NCI-H2029 treated with DMSO at 0.1 percent for 48 hours (cell line): ENCODE measurements around the gene ARMS2.
A peak's percentile ranks its signal among the peaks of the same experiment; 100 is the strongest.

Source experiments
- DNase-seq: peaks from one replicate; lab custom pipeline; 2025; lab: John Stamatoyannopoulos, UW

Gene ARMS2

DNA sequence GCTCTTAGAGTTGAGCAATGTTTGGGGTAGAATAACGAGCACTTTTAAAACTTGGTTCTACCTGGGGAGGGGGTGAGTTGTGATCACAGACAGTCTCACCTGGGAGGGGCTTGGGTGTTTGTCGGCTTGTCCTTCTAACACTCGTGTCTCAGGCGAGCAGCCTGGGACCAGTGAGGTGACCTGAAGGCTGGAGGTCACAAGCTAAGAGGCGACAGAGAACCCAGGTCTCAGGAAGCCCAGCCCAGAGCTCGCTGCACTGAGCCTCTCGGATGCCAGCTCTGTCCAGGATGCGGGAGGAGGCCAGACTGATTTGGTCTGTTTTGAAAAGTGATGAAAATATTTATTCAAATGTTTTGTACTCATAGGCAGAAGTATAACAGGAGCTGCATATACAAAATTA is 18.7 kb downstream of the ARMS2 start:
- DNase-seq: no peak

DNA sequence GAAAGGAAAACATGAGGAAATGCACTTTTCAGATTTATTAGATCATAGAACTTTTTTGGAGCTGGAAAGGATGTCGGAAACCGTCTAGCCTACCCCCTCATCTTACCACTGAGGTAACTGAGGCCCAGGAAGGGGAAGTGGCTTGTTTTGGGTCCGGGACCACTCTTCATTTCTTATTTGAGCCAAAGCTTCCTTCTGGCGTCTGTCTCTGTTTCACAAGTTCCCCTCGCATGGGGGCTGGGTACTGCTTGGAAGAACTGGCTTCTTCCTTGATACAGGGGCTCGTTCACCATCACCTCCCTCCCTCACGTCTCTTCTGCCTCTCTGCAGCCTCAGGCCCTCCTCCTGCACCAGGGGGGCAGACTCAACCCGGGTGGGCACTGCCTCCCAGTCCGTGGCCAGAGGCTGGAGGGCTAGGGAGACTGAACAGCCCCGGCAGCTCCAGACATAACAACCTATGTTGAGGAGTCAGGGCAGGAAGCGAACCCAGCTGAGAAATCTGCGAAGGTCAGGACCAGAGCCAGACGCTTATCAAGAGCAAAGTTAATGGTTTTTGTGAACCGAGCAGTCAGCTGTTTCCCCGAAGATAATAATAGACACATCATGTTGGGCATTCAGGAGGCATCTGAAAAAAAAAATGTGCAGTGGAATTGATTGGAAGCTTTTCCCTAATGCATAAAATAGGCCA is 19.8 kb downstream of the ARMS2 start:
- no peak for DNase-seq

DNA sequence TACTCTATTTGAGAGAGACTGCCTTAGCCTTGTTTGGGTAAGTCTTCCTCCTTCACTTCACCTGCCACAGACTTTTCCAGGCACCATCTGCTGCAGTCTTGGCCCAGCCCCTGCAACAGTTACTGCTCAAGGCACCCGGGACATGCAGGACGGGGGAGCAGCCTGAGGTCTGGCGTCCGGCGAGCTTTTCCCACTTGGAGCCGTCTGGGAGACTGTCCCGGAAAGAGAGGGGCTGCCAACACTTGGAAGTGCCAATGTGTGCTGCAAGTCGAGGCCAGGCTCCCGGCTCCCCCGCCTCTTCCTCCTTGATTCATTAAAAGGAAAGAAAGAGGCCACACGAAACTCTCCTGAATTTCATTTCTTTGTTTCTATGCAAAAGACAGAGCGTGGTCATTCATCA is 20.6 kb downstream of the ARMS2 start:
- no peak for DNase-seq

DNA sequence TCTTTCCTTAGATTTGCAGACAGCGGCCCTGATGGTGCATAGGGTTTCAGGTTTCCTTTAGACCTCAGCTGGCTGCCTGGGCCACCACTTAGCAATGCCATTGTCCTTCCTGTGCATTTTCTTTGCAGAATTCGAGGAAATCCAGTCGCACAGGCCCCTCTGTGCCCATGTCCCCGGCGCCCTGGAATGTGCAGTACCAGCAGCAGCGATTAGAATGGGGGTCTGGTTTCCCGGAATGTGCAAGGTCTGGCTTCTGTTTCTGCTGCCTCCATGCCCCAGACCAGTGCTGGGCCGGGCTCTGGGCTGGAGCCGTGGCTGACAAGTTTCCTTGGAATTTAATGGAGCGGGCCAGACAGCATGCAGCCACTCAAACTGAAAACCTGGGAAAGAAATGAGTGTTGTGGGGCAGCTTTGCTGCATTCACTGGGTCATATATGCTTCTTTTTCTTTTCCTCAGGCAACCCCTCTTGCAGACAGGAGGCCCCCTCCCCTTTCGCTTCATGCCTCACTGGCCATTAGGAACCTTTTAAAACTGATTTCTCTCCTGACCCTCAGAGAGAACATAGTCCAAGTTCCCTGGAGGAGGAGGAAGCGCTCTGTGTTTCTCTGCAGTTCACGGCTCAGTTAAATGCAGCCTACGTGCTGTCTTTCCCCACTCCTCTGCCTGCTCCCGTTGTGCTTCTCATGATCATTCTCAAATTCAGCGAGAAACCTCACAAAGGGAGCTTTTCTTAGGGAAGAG is 21.3 kb downstream of the ARMS2 start:
- DNase-seq: no peak

DNA sequence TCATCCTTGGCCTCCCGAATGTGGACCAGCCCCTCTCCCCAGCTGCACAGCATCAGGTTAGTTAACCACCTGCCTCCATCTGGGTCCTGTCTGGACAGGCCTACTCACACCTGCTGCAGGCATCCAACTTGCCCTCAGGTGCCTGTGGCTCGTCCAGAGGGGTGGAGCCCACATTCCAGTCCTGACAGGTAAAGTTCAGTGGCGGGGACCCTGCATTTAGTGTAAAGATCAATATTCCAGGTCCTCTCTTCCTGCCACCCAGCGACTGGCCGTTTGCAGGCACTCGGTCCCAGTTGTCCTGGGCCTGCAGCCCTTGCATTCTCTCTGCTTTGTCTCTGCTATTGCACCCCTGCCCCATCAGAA is 21.9 kb downstream of the ARMS2 start:
- no peak for DNase-seq

DNA sequence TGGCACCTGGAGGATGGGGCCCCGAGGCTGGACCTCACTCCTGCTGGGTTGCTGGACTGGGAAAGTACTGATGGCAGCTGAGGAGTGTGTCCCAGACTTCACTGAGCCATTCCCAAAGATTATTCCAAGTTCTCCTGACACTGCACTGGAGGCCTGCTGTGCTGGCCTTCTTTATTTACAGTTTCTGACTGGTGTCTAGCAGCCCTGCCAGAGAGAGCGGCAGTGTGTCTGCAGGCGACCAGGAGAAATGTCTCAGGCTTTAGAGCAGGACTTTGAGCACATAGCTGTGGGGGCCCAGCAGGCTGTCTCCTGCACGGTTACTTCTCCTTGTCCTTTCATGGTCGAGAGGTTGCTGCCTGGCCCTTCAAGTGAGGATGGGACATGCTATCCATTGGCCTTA is 23.0 kb downstream of the ARMS2 start:
- DNase-seq: no peak

DNA sequence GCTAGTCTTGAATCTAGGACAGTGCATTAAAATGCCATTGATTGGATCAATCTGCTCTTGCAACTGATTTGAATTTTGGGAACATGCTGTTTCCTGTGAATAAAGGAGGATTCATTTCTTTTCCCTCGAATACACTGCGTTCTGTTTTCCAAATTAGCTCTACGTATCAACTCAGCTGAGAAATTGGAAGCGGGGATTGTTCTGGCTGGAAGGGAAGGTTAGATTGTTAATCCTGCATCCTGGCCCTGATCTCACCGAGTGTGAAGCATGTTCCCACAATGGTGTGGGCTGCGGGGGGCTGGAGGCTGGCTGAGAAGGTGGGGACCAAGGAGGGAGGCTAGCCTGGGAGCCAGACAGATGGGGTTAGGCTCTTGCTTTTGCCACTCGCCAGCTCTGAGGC is 24.5 kb downstream of the ARMS2 start:
- DNase-seq: no peak

DNA sequence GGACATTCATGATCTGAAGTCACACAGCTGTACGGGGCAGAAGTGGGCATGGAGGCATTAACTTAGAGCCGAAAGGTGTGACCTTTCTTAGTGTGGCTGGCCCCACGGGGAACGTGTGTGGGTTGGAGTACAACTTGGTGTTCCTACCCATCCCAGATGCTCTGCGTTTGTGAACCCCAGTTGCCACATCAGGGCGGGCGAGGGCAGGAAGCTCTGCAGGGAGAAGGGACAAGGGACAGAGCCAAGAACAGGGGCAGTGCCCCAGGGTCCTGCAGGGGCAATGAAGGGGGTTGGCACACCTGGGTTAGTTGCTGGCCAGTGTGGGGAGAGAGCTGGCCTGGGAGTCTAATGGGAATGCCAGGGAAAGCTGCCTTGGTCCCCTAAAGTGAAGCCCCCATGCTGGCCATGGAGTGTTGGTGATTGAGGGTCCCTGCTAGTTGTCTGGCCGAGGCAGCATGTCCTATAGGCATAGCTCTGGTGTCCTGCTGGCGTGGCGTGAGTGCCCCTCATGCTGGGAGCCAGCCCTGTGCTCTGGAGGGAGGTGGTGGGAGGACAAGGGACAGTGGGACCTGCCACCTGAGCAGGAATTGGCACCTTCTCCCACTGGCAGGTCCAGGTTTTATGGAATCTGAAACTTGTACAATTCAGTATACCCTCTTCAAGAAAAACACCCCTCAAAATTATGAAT is 25.8 kb downstream of the ARMS2 start:
- DNase-seq: no peak

DNA sequence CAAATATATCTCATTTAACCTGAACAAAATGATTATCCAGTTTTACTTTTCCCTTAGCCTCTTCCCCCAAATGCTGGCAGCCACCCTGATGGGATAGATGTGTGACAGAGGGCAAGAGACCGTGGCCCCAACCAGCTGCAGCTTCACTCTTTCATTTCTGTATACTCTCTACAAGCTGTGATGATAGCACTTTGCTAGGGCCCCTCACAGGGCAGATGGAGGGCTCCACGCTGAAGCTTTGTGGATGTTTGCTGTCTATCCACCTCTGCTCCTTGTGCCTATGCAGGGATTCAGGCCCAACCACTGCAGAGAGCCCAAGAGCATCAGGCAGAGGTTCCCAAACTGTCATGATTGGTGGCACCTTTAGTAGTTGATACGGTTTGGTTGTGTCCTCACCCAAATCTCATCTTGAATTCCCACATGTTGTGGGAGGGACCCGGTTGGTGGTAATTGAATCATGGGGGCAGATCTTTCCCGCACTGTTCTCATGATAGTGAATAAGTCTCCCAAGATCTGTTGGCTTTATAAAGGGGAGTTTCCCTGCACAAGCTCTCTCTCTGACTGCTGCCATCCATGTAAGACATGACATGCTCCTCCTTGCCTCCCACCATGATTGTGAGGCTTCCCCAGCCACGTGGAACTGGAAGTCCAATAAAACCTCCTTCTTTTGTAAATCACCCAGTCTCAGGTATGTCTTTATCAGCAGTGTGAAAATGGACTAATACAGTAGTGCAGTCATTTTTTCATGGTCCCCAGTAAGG is 27.0 kb downstream of the ARMS2 start:
- DNase-seq: no peak

DNA sequence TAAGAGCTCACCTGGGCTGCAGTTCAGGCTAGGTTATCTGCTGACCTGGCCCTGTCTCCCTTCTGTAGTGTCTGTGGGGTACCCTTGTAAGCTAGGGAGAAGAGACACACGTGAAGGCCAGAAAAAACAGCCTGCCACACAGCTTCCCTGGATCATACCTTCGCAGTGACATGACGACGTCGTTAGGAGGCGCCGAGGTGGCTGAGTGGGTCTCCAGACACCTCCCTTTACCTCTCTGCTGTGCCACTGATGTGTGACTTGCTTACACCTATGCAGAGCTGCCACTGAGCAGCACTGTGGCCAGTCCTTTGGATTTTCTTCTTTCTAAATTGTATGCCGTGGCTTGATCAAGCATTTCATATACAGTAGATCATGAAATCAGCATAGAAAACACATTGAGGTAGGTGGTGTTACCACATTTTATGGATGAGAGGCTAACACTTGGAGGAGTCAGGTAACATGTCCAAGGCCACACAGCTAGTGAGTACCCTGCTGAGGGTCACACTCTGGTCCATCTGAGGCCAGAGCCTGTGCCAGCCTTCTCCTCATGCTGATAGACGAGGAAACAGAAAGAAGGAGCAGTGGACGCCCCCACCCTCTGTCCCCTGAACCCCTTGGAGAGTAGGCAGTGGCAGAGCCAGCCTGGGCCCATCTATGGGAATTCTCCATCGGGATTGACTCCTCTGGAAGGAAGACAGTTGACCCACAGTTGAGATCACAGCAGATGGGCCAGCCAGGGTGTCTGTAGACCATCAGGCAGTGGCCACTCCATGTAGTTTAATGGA is 30.0 kb downstream of the ARMS2 start:
- no peak for DNase-seq

DNA sequence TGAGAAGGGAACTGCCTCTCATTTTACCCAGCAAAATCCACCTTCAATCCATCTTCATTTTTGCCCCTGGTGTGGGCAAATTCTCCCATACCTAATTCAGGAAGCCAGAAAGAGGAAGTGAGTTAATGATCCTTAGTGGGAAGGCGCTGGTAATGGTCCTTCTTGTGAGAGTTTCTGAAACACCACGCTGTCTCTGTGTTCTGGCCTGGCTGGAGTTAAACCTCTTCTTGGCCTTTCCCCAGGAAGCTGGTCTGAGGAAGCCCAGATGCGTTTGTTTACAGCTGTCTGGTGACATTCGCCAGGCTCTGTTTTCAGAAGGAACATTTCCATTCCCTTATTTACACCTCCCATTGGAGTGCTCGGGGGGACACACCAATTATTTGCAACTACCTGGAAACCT is 31.2 kb downstream of the ARMS2 start:
- DNase-seq: no peak

DNA sequence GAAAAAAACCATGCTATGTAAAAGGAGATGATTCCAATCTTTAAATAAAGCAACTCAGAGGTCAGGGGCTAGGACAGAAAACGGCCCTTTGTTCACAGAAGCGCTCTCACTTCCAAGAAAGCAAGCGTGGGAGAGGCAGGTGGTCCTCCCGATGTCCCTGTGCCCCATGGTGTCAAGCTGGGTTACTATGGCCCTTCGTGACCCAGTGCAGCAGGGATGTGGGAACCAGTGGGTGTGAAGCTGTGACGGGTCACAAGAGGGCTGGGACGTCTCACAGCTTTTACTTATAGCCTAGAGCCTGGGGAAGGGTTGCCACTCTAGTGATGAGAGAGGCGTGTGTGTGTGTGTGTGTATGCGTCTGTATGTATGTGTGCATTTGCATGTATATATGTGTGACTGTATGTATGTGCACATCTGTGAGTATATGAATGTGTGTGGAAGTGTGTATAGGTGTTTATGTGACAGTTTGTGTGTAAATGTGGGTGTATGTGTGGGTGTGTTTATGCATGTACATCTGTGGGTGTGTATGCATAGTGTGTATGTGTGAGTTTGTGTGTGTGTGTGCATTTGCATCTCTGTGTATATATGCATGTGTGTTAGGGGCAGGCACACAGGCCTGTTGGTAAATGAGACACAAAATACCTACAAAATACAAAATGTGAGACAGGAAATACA is 32.1 kb downstream of the ARMS2 start:
- no peak for DNase-seq

DNA sequence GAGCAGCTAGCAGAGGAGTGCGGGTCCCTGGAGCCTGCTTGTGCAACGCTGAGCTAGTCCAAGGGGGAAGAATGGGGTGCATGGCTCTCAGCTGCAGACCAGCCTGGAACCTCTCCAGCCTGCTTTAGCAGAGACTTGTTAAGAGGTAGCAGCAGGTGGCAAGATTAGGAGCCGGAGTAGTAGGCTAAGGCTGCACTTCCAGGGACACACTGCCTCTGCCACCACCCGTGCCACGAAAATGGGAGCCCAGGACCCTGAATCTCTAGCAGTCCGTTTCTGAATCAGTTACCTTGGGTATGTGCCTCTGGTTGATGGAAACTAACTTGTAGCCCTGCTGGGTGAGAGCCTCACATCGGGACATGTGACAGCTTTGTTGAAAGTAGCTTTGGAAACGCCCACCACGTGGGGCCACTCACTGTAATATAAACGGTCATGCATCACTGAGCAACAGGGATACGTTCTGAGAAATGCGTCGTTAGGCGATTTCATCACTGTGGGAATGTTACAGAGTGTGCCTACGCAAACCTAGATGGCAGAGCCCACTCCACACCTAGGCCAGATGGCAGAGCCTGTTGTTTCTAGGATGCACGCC is 32.8 kb downstream of the ARMS2 start:
- DNase-seq: peak; percentile 18

DNA sequence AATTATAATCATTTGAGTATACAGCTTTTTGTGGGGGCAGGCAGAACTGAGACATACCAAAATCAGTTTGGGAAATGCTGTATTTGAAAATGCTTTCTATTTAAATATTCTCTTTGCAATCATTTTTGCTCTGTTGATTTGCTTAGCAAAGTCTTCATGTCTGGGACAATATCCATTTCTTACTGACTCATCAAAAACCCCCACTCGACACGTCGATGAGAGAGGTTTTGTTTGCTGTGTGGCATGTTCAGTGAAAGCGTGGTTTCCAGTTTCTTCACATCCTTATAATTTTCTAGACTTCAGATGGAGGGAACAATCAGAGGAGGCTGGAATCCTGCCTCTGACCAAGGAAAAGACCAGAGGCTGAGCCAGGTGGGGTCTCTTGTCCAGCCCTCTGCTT is 35.8 kb downstream of the ARMS2 start:
- DNase-seq: no peak

DNA sequence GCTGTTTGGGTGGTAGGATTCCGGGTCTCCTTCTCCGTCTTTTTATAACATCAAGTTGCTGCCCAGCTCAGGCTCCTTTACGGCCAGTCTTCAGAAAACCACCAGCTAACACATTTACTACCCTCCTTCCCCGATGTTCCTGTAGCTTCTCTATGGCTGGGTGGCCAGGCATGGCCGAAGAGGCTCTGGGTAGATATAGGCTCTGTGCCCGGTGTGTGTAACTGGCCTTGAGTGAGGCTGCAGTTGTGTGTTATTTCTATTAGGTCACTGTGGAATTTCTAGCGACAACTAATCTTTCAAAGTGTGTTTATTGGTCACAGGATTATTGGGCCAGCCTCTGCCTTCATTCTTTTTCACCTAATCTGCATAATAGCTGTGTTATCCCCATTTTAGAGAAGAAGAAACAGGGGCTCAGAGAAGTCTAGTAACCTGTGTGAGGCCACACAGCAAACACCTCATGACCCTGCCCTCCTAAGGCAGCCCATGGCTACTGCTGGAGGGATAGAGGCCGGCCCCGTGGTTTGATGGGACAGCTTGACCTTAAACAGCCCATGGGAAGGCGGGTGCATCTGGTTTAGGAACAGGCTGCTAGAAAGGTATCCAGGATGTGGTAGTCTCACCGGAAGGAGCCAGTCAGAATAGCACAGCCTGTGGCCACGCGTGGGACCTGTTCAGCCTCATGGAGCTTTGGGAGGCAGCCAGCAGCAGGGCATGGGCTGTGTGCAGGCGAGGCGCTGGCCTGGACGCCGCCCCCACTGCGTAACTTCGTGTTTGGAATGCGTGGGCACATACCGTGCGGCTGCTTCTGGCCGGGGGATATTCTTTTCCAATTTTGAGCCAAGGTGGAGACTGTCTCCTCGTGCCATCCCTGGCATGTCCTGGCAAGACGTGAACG is 36.6 kb downstream of the ARMS2 start:
- no peak for DNase-seq

DNA sequence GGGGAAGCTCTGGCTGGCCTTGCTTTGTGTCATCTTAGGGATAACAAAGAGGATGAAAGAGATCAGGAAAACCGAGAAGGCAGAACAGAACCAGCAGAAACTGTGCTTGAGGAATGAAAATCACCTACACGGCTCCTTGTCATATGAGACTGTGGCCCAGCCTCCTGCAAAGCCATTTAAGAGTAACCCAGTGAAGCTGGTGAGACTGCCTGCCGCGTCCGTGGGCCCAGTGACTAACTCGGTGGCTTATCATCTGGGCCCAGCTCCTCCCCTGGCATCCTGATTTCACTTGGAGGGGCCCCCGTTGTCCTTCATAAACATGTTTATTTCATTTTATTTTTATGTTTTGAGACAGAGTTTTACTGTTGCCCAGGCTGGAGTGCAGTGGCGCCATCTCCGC is 37.6 kb downstream of the ARMS2 start:
- no peak for DNase-seq

DNA sequence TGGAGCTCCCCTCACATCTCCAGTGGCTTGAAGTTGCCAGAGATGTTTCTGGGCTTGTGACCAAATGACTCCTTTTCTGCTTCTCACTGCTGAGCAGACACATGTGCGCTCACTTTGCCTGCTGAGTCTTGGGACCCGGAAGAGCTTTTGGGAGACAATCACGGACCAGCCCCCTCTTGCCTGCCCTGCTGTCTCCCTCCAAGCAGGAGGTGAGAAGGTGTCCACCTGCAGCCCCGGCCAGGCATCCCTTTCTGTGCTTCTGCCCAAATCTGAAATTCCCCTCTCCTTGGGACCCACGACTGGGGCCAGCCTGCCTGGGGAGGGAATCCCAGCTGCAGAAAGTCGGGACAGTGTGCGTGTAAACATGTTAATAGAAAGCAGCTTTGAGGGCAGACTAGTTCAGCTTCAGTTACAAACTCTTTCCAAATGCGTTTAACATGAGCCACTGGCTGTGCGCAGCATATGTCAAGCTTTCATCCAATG is 38.6 kb downstream of the ARMS2 start:
- no peak for DNase-seq

DNA sequence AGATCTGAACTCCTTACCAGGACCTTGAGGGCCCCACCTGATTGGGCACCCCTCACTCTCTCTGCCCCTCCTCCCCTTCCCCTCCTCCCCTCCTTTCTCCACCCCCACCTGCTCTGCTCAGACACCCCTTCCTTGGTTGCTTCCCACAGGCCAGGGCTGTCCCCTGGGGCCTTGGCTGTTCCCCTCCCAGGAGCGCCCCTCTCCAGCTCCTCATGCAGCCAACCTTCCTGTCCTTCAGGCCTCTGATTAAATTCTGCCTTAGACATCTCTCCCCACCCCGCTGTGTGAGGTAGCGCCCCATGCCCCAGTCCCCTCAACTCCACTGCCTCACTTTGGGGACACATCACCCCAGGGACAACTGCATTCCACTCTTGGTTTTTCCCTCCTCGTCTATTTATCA is 39.3 kb downstream of the ARMS2 start:
- DNase-seq: no peak

DNA sequence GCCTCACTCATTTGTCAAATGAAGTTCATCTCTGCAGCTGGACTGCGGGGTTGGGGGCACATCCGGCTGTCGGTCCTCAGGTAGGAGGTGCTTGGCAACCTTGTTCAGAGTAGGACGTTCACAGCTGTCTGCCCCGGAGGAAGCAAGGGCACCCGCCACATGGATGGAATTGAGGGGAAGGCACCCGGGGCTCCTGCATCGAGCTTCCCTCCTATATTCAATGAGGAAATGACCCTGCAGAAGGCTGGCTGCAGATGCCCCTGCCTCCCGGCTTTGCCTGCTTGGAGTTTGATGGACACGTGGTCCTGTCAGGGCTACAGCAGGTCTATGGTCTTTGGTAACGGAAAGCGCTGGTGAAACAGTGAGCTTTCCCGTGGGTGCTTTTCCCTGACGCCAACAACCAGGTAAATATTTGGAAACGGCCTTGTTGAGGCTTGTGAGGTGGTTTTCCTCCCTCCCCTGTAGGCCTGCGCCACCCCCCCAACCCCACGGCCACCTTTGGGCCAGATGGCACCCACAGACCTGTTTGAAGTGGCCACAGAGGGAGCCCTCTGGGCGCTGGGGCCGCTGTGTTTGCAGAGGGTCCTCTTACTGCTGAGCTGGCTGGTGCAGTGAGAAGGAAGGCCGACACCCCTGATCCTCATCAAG is 39.8 kb downstream of the ARMS2 start:
- DNase-seq: no peak
